Measurements from ENCODE around the gene SIRT2.

SIRT2 gene

GRCh38 chr19:38845374-38846024, 53.9 kb downstream of the SIRT2 start:
- H3K79me2 ChIP-seq (ENCODE audit: control insufficient read depth, insufficient read depth, low read length, poor library complexity), result peaks cover 19% of the 10 kb centered on the region
- H3K9ac ChIP-seq (ENCODE audit: low read length), result no peak overlapping the region
- no peak overlapping the region for H2BK5ac ChIP-seq (ENCODE audit: low read depth, low read length, poor library complexity)
- H4K12ac ChIP-seq (ENCODE audit: low read depth, low read length), result no peak overlapping the region
- H3K4me2 ChIP-seq (ENCODE audit: low read length), result no peak overlapping the region
- no peaks in the 10 kb centered on the region for H3K9me3 ChIP-seq (ENCODE audit: insufficient read depth, low read depth, low read length)
- no peak overlapping the region for H4K91ac ChIP-seq (ENCODE audit: low read depth, low read length)
- no peak overlapping the region for H3K18ac ChIP-seq (ENCODE audit: low read length)
- H2BK120ac ChIP-seq (ENCODE audit: insufficient read depth, low read length, poor library complexity), result no peak overlapping the region
- no CpG with 5 or more reads among the region's 14 CpGs for WGBS (ENCODE audit: extremely low coverage, insufficient coverage, insufficient read length)
- no peaks in the 10 kb centered on the region for H3K27me3 ChIP-seq (ENCODE audit: insufficient read depth, low read length)
- peaks cover 9% of the 10 kb centered on the region for H3K79me1 ChIP-seq (ENCODE audit: low read length)
- H3K14ac ChIP-seq (ENCODE audit: low read length), result no peak overlapping the region
- no peak overlapping the region for H2BK12ac ChIP-seq (ENCODE audit: low read length)
- peaks cover 72 to 73% of the 10 kb centered on the region in 2 experiments for H3K36me3 ChIP-seq (ENCODE audit: control insufficient read depth in 1 of 2, insufficient read depth in 2 of 2, low read length in 2 of 2)
- no peak overlapping the region for H4K8ac ChIP-seq (ENCODE audit: low read depth, low read length)
- H3K4me1 ChIP-seq (ENCODE audit: control insufficient read depth in 1 of 2, insufficient read depth in 2 of 2, low read length in 2 of 2), result peaks cover 10 to 11% of the 10 kb centered on the region in 2 experiments
- no peak overlapping the region for H3K27ac ChIP-seq (ENCODE audit: low read depth, low read length)
- no peak overlapping the region for H2AFZ ChIP-seq (ENCODE audit: insufficient read depth, low read length, poor library complexity)
- H3K4ac ChIP-seq (ENCODE audit: low read depth, low read length), result peak overlapping the region; percentile 53
- H2AK5ac ChIP-seq (ENCODE audit: low read length), result no peak overlapping the region
- DNase-seq, result no peak
- H3K23ac ChIP-seq (ENCODE audit: low read length), result no peak overlapping the region
- H3K4me3 ChIP-seq (ENCODE audit: low read depth, low read length), result no peak overlapping the region

- Histone ChIP-seq H3K9me3 (ENCODE audit: insufficient read depth, low read depth, low read length) (no peaks in the 10 kb centered on the region), H2AK5ac (ENCODE audit: low read length) (no peak overlapping the region), H3K79me1 (ENCODE audit: low read length) (peaks cover 10% of the 10 kb centered on the region), H2BK12ac (ENCODE audit: low read length) (no peak overlapping the region), H4K91ac (ENCODE audit: low read depth, low read length) (no peak overlapping the region), H2BK5ac (ENCODE audit: low read depth, low read length, poor library complexity) (no peak overlapping the region), H3K23ac (ENCODE audit: low read length) (no peak overlapping the region), H3K4ac (ENCODE audit: low read depth, low read length) (peak overlapping the region; percentile 13), H3K4me3 (ENCODE audit: low read depth, low read length) (no peak overlapping the region), H2AFZ (ENCODE audit: insufficient read depth, low read length, poor library complexity) (no peak overlapping the region), H4K12ac (ENCODE audit: low read depth, low read length) (no peak overlapping the region), H3K79me2 (ENCODE audit: control insufficient read depth, insufficient read depth, low read length, poor library complexity) (peaks cover 17% of the 10 kb centered on the region), H4K8ac (ENCODE audit: low read depth, low read length) (no peak overlapping the region), H3K4me2 (ENCODE audit: low read length) (no peak overlapping the region), H2BK120ac (ENCODE audit: insufficient read depth, low read length, poor library complexity) (no peak overlapping the region), H3K27me3 (ENCODE audit: insufficient read depth, low read length) (no peaks in the 10 kb centered on the region), H3K36me3 (ENCODE audit: control insufficient read depth in 1 of 2, insufficient read depth in 2 of 2, low read length in 2 of 2) (peaks cover 82 to 84% of the 10 kb centered on the region in 2 experiments), H3K14ac (ENCODE audit: low read length) (no peak overlapping the region), H3K4me1 (ENCODE audit: control insufficient read depth in 1 of 2, insufficient read depth in 2 of 2, low read length in 2 of 2) (peaks cover 21 to 22% of the 10 kb centered on the region in 2 experiments), H3K9ac (ENCODE audit: low read length) (no peak overlapping the region), H3K18ac (ENCODE audit: low read length) (no peak overlapping the region), H3K27ac (ENCODE audit: low read depth, low read length) (no peak overlapping the region)
- DNase-seq, result no peak
- WGBS (ENCODE audit: extremely low coverage, insufficient coverage, insufficient read length), result no CpG with 5 or more reads among the region's 11 CpGs
Measured at GRCh38 chr19:38844093-38844686, 55.2 kb downstream of the SIRT2 start.

- Histone ChIP-seq H3K79me1 (ENCODE audit: low read length) (peaks cover 15% of the 10 kb centered on the region), H3K23ac (ENCODE audit: low read length) (no peak overlapping the region), H3K4ac (ENCODE audit: low read depth, low read length) (peak overlapping the region; percentile 0), H4K12ac (ENCODE audit: low read depth, low read length) (no peak overlapping the region), H2BK5ac (ENCODE audit: low read depth, low read length, poor library complexity) (no peak overlapping the region), H2BK120ac (ENCODE audit: insufficient read depth, low read length, poor library complexity) (no peak overlapping the region), H3K14ac (ENCODE audit: low read length) (no peak overlapping the region), H4K8ac (ENCODE audit: low read depth, low read length) (no peak overlapping the region), H2BK12ac (ENCODE audit: low read length) (no peak overlapping the region), H3K27me3 (ENCODE audit: insufficient read depth, low read length) (no peaks in the 10 kb centered on the region), H3K4me3 (ENCODE audit: low read depth, low read length) (no peak overlapping the region), H2AFZ (ENCODE audit: insufficient read depth, low read length, poor library complexity) (no peak overlapping the region), H3K9ac (ENCODE audit: low read length) (no peak overlapping the region), H4K91ac (ENCODE audit: low read depth, low read length) (no peak overlapping the region), H2AK5ac (ENCODE audit: low read length) (no peak overlapping the region), H3K36me3 (ENCODE audit: control insufficient read depth in 1 of 2, insufficient read depth in 2 of 2, low read length in 2 of 2) (peaks cover 87 to 92% of the 10 kb centered on the region in 2 experiments), H3K4me1 (ENCODE audit: control insufficient read depth in 1 of 2, insufficient read depth in 2 of 2, low read length in 2 of 2) (peaks cover 26 to 29% of the 10 kb centered on the region in 2 experiments), H3K79me2 (ENCODE audit: control insufficient read depth, insufficient read depth, low read length, poor library complexity) (peaks cover 9% of the 10 kb centered on the region), H3K9me3 (ENCODE audit: insufficient read depth, low read depth, low read length) (no peaks in the 10 kb centered on the region), H3K27ac (ENCODE audit: low read depth, low read length) (no peak overlapping the region), H3K4me2 (ENCODE audit: low read length) (no peak overlapping the region), H3K18ac (ENCODE audit: low read length) (no peak overlapping the region)
- no peak for DNase-seq
- WGBS (ENCODE audit: extremely low coverage, insufficient coverage, insufficient read length), result no CpG with 5 or more reads among the region's 9 CpGs
Measured at GRCh38 chr19:38843175-38843758, 56.2 kb downstream of the SIRT2 start.

GRCh38 chr19:38842439-38843174, 56.8 kb downstream of the SIRT2 start:
- no CpG with 5 or more reads among the region's 17 CpGs for WGBS (ENCODE audit: extremely low coverage, insufficient coverage, insufficient read length)
- H3K23ac ChIP-seq (ENCODE audit: low read length), result no peak overlapping the region
- H3K9me3 ChIP-seq (ENCODE audit: insufficient read depth, low read depth, low read length), result no peaks in the 10 kb centered on the region

More at GRCh38 chr19:38842439-38843174, 56.8 kb downstream of the SIRT2 start:
- H3K4ac ChIP-seq (ENCODE audit: low read depth, low read length), result peak overlapping the region; percentile 12
- H4K8ac ChIP-seq (ENCODE audit: low read depth, low read length), result no peak overlapping the region
- DNase-seq, result no peak
- no peak overlapping the region for H4K91ac ChIP-seq (ENCODE audit: low read depth, low read length)
- peak overlapping the region; percentile 20 for H3K18ac ChIP-seq (ENCODE audit: low read length)
- H3K4me3 ChIP-seq (ENCODE audit: low read depth, low read length), result no peak overlapping the region
- peaks cover 29 to 34% of the 10 kb centered on the region in 2 experiments for H3K4me1 ChIP-seq (ENCODE audit: control insufficient read depth in 1 of 2, insufficient read depth in 2 of 2, low read length in 2 of 2)
- no peaks in the 10 kb centered on the region for H3K27me3 ChIP-seq (ENCODE audit: insufficient read depth, low read length)
- no peak overlapping the region for H2BK120ac ChIP-seq (ENCODE audit: insufficient read depth, low read length, poor library complexity)
- H4K12ac ChIP-seq (ENCODE audit: low read depth, low read length), result no peak overlapping the region
- no peak overlapping the region for H2BK12ac ChIP-seq (ENCODE audit: low read length)
- no peak overlapping the region for H2AFZ ChIP-seq (ENCODE audit: insufficient read depth, low read length, poor library complexity)
- H3K4me2 ChIP-seq (ENCODE audit: low read length), result no peak overlapping the region
- no peak overlapping the region for H3K9ac ChIP-seq (ENCODE audit: low read length)
- no peak overlapping the region for H2BK5ac ChIP-seq (ENCODE audit: low read depth, low read length, poor library complexity)
- H3K14ac ChIP-seq (ENCODE audit: low read length), result no peak overlapping the region
- peaks cover 88 to 94% of the 10 kb centered on the region in 2 experiments for H3K36me3 ChIP-seq (ENCODE audit: control insufficient read depth in 1 of 2, insufficient read depth in 2 of 2, low read length in 2 of 2)
- no peak overlapping the region for H3K27ac ChIP-seq (ENCODE audit: low read depth, low read length)
- H2AK5ac ChIP-seq (ENCODE audit: low read length), result no peak overlapping the region
- peaks cover 9% of the 10 kb centered on the region for H3K79me2 ChIP-seq (ENCODE audit: control insufficient read depth, insufficient read depth, low read length, poor library complexity)
- H3K79me1 ChIP-seq (ENCODE audit: low read length), result peaks cover 20% of the 10 kb centered on the region

Data from trophoblast cell (in vitro differentiated cells and primary cell).